Daoy (cell line): ENCODE results near the gene BHLHE40. TPM values are rescaled to one million over a fixed set of nuclear protein-coding genes. Genes with fewer than 3 reads are reported as not detected.

Source experiments
- DNase-seq: peaks from one replicate; pipeline ENCODE4 v3.0.0-alpha.2; 2015; ENCODE audit warnings: low read depth
- total RNA-seq: library from RNA; depleted of rRNA; stranded (reverse); fragments of >200 nt; shearing (Covaris generic); gene quantifications from 2 replicates; pipeline ENCODE4 v1.2.3, GENCODE V29; 2014

The BHLHE40 gene
- total RNA-seq, 1 experiment from 2014 or later = 11.1 TPM

DNA sequence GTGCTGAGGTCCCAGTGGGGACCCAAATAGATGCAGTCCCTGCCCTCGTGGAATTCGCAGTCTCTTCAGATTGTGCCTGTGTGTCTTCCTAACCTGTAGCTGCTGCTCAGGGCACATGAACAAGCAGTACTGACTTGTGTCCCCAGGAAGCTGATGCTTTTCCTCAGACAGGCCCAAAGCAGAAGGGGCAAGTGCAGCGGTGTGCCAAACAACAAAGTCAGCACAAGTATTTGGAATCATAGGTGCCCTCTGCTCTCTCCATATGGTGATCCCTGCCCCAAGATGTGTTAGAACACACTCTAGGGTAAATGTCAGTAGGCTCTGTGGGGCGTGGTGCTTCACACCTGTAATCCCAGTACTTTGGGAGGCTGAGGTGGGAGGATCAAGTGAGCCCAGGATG is 21.9 kb downstream of the BHLHE40 start:
- no peak for DNase-seq

DNA sequence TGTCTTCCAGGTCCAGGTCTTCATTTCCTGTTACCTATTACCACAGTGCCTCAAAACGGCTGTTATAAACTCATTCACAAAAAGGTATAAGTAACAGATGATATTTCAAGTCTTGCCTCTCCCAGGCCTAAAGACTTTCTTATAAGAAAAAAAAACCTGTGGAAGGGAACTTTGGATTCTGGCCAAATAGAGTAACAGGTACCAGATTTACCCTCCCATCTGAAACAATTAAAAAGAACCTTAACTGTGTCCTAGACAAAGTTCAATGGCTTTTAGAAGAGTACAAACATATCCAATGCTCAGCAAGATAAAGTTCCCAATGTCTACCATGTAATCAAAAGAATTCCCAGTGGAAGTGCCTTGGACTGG is 22.6 kb downstream of the BHLHE40 start:
- no peak for DNase-seq

DNA sequence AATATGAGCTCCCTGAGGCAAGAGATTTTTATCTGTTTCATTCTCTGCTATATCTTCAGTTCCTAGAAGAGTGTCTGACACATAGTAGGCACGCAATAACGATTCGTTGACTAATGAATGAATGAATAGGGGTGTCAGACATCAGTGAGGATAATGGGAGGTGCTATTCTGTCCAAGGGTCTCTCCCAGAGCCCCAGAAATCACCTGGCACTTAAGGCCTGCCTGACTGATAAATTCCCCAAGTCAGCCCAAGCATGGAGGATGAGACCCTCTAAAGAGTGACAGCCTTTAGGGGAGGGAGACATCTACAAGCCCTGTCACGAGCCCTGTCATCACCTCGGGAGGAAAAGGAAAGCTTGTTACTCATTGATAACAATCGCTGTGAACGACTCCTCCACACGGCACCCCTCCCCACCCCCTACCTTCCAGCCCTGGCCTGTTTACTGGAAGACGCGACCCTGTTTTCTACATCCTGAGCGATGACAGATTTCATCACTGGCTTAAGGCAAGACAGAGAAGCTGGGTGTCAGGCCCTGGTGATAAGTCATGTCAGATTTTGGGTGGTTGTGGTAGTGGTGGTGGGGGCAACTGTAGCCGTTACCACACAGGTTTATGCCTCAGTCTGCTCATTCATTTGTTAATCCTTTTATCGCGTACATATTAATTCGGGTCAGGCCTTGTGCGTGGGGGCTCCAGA is 23.1 kb downstream of the BHLHE40 start:
- DNase-seq = no peak

- DNase-seq = no peak
Measured at GRCh38 chr3:5002871-5003247, 23.6 kb downstream of the BHLHE40 start.

DNA sequence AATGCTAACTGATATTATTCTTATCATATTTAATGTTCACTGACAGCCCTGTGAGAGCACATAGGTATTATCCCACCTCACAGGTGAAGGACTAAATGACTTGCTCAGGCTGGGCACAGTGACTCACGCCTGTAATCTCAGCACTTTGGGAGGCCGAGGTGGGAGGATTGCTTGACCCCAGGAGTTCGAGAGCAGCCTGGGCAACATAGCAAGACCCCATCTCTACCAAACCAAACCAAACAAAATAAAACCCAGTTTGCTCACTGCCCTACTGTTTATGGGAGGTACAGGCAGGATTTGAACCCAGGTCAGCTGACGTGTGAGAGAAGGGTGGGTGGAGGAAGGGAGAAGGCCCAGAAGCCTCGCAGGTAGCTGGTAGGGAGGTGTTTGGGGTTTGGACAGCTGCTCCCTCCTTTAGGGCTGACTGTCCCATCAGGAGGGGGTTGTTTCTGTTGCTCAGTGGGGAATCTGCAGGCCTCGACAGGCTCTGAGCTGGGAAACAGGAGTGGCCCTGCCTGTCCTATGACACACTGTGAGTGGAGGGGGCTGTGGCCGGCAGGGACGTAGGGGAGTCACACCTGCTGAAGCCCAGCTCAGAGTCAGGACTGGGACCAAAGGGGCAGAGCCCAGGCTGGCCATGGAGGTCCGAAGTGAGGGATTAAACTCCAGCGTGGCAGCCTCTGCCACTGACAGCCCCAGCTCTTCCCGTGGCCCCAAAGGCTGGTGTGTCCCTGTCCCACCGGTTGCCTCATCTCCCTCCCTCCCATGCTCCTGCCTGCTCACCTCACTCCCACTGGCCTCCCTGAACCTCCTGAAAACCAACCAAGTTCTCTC is 25.3 kb downstream of the BHLHE40 start:
- no peak for DNase-seq

DNA sequence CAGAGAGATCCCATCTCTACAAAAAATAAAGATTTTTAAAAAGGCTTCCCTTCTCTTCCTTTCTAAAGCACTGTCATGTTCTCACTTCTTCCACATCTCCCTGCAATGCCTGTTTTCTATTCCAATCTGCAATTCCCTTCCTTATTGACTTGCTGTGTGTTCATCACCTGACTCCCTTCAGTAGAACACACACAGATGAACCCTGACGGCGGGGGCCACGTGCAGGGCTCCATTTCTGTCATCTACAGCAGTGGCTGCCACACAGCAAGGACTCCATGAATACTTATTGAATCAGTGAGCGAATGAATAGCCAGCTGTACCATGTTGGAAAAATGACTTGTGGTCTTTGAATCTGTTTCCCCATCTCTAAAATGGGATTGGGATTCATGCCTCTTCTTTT is 26.1 kb downstream of the BHLHE40 start:
- no peak for DNase-seq

- peak; percentile 44 for DNase-seq
Measured at GRCh38 chr3:5006755-5007202, 27.5 kb downstream of the BHLHE40 start.

DNA sequence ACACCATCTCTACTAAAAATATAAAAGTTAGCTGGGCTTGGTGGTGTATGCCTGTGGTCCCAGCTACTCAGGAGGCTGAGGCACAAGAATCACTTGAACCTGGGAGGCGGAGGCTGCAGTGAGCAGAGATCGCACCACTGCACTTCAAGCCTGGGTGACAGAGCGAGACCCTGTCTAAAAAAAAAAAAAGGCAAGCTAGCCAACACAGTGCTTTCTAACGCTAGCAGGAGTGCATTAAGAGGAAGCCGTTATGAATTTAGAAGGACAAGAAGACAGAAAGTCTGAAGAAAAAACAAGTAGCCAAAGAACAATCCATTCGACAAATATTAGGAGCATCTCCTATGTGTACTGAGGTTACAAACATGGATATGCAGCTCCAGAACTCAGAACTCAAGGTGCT is 28.6 kb downstream of the BHLHE40 start:
- no peak for DNase-seq

- no peak for DNase-seq
Measured at GRCh38 chr3:5009506-5010109, 30.4 kb downstream of the BHLHE40 start.

GRCh38 chr3:5010140-5010539 is 30.9 kb downstream of the BHLHE40 start:
- DNase-seq = no peak

GRCh38 chr3:5010706-5011554 is 31.7 kb downstream of the BHLHE40 start:
- no peak for DNase-seq

- no peak for DNase-seq
Measured at GRCh38 chr3:5011555-5012256, 32.5 kb downstream of the BHLHE40 start.

DNA sequence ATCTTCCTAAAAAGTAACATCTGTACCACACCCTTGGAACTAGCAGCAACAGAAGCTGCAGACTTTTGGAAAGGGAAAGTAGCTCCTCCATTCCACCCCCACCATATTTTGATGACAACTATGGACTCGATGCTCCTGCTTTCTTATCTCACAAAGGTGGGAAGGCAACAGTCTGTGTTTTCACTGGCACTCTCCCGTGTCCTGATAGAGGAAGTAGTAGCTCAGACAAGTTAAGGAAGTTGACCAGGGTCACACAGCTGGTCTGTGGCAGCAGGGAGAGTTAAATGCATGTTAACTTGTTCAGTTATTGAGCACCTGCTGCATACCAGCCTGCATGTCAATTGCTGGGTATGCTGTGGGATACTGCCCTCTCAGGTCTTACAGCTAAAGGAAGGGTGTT is 33.1 kb downstream of the BHLHE40 start:
- DNase-seq = no peak

GRCh38 chr3:5013021-5013906 is 34.0 kb downstream of the BHLHE40 start:
- peak; percentile 91 for DNase-seq

GRCh38 chr3:5014391-5014790 is 35.2 kb downstream of the BHLHE40 start:
- no peak for DNase-seq

- no peak for DNase-seq
Measured at GRCh38 chr3:5015056-5015455, 35.8 kb downstream of the BHLHE40 start.

DNA sequence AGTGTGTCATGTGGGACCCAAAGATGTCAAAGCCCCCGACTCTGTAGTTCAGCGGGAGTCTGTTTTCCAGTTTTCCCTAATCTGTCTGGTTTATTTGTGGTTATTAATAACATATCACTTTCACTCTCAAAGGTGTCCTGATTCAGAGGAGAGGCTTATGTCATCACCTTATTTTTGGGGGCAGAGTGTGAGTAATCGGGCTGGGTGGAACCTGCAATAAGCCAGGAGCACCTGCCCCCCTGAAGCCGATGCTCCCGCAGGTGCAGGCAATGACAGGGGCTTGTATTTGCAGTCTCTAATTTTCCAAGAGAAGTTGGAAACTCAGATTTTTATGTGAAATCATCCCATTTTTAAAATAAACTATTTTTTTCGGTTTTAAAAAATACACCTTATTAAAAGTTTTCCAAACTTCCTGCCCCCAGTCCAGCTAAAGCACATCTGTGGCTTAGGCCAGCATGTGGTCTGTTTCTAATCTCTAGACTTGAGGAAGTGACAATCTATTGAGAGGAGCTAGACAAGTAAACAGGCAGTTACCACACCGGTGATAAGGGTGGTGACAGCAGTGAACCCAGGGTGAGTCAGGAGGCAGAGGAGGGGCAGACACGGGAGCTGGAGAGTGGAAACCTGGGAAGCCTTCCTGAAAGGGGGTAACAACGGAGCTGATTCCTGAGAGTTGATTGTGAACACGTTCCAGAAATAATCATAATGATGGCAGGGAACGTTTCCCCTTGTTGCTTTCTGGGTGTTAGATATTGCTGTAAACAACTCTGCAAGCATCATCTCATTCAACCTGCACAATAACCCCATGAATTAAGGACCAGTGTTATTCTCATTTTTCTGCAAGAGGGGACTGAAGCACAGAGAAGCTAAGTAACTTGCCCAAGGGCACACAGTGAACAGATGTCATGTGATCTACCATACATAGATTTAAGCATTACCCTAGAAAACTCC is 37.2 kb downstream of the BHLHE40 start:
- peak; percentile 88 for DNase-seq

DNA sequence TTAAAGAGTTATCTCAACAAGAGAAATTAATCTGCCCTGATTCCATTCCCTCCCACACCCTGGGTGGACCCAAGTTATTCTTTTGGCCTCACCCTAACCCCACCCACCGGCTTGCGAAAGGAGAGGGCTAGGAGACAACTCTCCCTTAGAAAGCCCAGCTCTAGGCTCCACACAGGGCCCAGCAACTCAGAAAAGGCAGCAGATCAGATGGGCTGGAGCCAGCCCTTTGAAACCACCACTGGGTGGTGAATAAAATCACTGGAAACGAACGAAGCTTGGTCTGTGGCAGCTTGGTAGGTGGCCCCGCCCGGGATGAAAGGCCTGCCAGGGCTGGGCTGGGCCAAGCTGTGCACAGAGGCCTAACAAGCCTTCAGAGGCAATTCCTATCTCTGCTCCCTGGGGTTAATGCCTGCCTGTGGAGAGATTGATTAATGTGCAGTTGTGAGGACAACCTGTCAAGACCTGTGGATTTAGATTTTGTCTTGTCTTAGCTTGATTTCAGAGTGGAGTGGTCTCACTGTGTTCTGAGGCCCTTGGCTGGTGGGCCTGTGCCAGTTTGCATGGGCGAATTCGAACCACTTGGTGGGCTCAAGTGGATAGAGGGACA is 38.8 kb downstream of the BHLHE40 start:
- DNase-seq = peak; percentile 66
